Measurements from ENCODE around the gene NDUFA7.

NDUFA7 gene

DNA sequence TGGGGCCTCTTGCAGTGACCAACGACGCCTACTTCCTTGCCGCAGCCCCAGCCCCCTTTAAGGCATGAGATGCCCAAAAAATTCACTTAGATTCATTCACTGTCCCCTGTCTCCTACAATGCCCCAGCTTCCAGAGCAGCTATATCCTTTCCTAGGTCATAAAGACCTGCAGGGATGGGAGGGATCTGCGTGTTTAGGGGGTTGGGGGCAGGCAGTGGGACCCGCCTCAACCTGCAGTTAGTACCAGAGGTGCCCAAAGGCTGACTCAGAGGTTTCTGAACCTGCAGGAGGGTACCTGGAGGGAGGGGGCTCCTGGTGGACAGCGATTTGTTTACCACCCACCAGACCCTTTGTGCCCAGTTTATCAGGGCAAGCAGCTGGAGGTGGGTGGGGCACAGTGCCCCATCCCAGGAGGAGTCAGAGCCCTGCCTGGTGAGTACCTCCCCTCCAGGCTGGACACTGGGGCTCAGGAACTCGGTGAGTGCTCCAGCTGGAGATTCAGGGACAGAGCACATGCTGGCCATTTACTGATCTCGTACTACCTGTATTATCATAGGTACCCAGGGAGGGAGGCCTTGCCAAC lies 10.2 kb upstream of the NDUFA7 start:
- no peaks in the 10 kb centered on the region for H3F3A ChIP-seq (ENCODE audit: low read depth)
- H3K79me2 ChIP-seq (ENCODE audit: insufficient read depth, low read length): no peaks in the 10 kb centered on the region
- no peak overlapping the region for H3K9ac ChIP-seq (ENCODE audit: low read depth, low read length, poor library complexity, severe bottlenecking)
- H3K27me3 ChIP-seq (ENCODE audit: insufficient read depth, low read length, poor library complexity, severe bottlenecking): no peaks in the 10 kb centered on the region
- no peaks in the 10 kb centered on the region for H3K9me3 ChIP-seq (ENCODE audit: insufficient read depth, low read depth, low read length)
- no peak overlapping the region for H3K4me2 ChIP-seq (ENCODE audit: low read depth, low read length, poor library complexity, severe bottlenecking)
- H3K4me1 ChIP-seq (ENCODE audit: insufficient read depth, low read length, poor library complexity, severe bottlenecking): no peaks in the 10 kb centered on the region
- no peaks in the 10 kb centered on the region for H4K20me1 ChIP-seq (ENCODE audit: insufficient read depth, low read length, poor library complexity, severe bottlenecking)
- no peaks in the 10 kb centered on the region for H3K9me2 ChIP-seq (replicated peaks; ENCODE audit: low read depth, low read length)
- no peak overlapping the region for H2AFZ ChIP-seq (ENCODE audit: low read length)
- TF ChIP-seq, protein P1, sequence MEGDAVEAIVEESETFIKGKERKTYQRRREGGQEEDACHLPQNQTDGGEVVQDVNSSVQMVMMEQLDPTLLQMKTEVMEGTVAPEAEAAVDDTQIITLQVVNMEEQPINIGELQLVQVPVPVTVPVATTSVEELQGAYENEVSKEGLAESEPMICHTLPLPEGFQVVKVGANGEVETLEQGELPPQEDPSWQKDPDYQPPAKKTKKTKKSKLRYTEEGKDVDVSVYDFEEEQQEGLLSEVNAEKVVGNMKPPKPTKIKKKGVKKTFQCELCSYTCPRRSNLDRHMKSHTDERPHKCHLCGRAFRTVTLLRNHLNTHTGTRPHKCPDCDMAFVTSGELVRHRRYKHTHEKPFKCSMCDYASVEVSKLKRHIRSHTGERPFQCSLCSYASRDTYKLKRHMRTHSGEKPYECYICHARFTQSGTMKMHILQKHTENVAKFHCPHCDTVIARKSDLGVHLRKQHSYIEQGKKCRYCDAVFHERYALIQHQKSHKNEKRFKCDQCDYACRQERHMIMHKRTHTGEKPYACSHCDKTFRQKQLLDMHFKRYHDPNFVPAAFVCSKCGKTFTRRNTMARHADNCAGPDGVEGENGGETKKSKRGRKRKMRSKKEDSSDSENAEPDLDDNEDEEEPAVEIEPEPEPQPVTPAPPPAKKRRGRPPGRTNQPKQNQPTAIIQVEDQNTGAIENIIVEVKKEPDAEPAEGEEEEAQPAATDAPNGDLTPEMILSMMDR (conservative IDR thresholded peaks at IDR 0.05; ENCODE audit: low read length): no peak
- no peak for TF ChIP-seq EZH2phosphoT487 (IDR thresholded peaks at IDR 0.05; ENCODE audit: borderline replicate concordance)
- H3K4me3 ChIP-seq (ENCODE audit: low read length, poor library complexity, severe bottlenecking): no peak overlapping the region
- no peaks in the 10 kb centered on the region for H3K36me3 ChIP-seq (ENCODE audit: insufficient read depth, low read length)

DNA sequence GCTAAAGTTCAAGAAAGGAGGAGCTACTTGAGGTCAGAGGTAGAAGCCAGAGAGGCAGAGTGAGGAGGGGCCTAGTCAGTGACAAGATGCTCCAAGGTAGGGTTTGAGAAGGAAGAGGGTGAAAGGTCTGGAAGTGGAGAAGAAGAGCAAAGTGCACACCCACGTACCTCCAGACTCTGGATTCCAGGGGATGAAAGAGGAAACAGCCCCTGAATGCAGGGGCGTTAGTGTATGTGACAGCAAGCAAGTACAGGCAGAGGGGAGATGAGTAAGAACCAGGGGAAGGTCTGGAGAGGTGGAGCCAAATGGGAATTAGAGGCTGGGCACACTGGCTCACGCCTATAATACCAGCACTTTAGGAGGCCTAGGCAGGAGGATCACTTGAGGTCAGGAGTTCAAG lies 8.8 kb upstream of the NDUFA7 start:
- H3K4me2 ChIP-seq (ENCODE audit: low read depth, low read length, poor library complexity, severe bottlenecking): no peak overlapping the region

GRCh38 chr19:8325454-8325853 lies 4.3 kb upstream of the NDUFA7 start:
- Histone ChIP-seq H3F3A (ENCODE audit: low read depth) (no peaks in the 10 kb centered on the region), H3K4me1 (ENCODE audit: insufficient read depth, low read length, poor library complexity, severe bottlenecking) (peaks cover 22% of the 10 kb centered on the region), H3K9ac (ENCODE audit: low read depth, low read length, poor library complexity, severe bottlenecking) (no peak overlapping the region), H3K79me2 (ENCODE audit: insufficient read depth, low read length) (peaks cover 37% of the 10 kb centered on the region), H3K9me3 (ENCODE audit: insufficient read depth, low read depth, low read length) (no peaks in the 10 kb centered on the region), H3K27me3 (ENCODE audit: insufficient read depth, low read length, poor library complexity, severe bottlenecking) (no peaks in the 10 kb centered on the region), H2AFZ (ENCODE audit: low read length) (no peak overlapping the region), H3K9me2 (replicated peaks; ENCODE audit: low read depth, low read length) (no peaks in the 10 kb centered on the region), H3K36me3 (ENCODE audit: insufficient read depth, low read length) (no peaks in the 10 kb centered on the region), H3K4me3 (ENCODE audit: low read length, poor library complexity, severe bottlenecking) (no peak overlapping the region), H3K4me2 (ENCODE audit: low read depth, low read length, poor library complexity, severe bottlenecking) (no peak overlapping the region), H4K20me1 (ENCODE audit: insufficient read depth, low read length, poor library complexity, severe bottlenecking) (peaks cover 27% of the 10 kb centered on the region)
- TF ChIP-seq, protein P1 (conservative IDR thresholded peaks at IDR 0.05; ENCODE audit: low read length): no peak
- no peak for TF ChIP-seq EZH2phosphoT487 (IDR thresholded peaks at IDR 0.05; ENCODE audit: borderline replicate concordance)

More for the DNA sequence above, 8.8 kb upstream of the NDUFA7 start:
- no peak overlapping the region for H2AFZ ChIP-seq (ENCODE audit: low read length)
- H3K36me3 ChIP-seq (ENCODE audit: insufficient read depth, low read length): no peaks in the 10 kb centered on the region
- H3K4me3 ChIP-seq (ENCODE audit: low read length, poor library complexity, severe bottlenecking): no peak overlapping the region
- H3K27me3 ChIP-seq (ENCODE audit: insufficient read depth, low read length, poor library complexity, severe bottlenecking): no peaks in the 10 kb centered on the region
- H3K9me2 ChIP-seq (replicated peaks; ENCODE audit: low read depth, low read length): no peaks in the 10 kb centered on the region
- H3K9me3 ChIP-seq (ENCODE audit: insufficient read depth, low read depth, low read length): no peaks in the 10 kb centered on the region
- no peaks in the 10 kb centered on the region for H4K20me1 ChIP-seq (ENCODE audit: insufficient read depth, low read length, poor library complexity, severe bottlenecking)
- no peaks in the 10 kb centered on the region for H3K4me1 ChIP-seq (ENCODE audit: insufficient read depth, low read length, poor library complexity, severe bottlenecking)
- H3K9ac ChIP-seq (ENCODE audit: low read depth, low read length, poor library complexity, severe bottlenecking): no peak overlapping the region
- TF ChIP-seq, protein P1 (conservative IDR thresholded peaks at IDR 0.05; ENCODE audit: low read length): no peak
- no peak for TF ChIP-seq EZH2phosphoT487 (IDR thresholded peaks at IDR 0.05; ENCODE audit: borderline replicate concordance)
- no peaks in the 10 kb centered on the region for H3F3A ChIP-seq (ENCODE audit: low read depth)
- H3K79me2 ChIP-seq (ENCODE audit: insufficient read depth, low read length): no peaks in the 10 kb centered on the region

All from Loucy (cell line).